ENCODE results near the gene CCNG1. TPM values are rescaled to one million over a fixed set of nuclear protein-coding genes. Genes with fewer than 3 reads are reported as not detected.
"Not testable (repeated sequence)": the region's sequence is repeated elsewhere in the genome, so short reads cannot be mapped to it uniquely, and the experiment has no call there.

Gene CCNG1
- total RNA-seq, 2 donors from 2014 or later = 83.0 to 83.7 TPM

DNA sequence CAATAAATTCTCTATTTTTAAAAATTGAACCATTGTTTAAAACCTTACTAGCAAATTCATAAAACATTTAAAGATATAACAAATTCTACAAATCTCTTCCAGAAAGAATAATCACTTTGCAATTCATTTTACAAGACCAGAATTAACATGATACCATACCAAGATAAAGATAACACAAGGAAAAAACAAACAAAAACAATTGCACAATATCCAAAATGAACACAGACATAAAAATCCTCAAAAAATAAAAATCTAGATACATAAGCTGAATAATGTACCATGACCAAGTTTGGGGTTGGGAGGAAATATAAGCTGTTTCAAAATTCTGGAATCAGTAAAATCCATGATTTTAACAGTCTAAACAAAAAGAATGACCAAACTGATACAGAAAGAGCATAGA, 11.1 kb downstream of the CCNG1 start:
- ATAC-seq (ENCODE audit: insufficient number of reproducible peaks, low FRiP score, low read depth) = no peak
- no peaks in the 10 kb centered on the region for H3K4me1 ChIP-seq (ENCODE audit: control insufficient read depth in 1 of 2, low read depth in 2 of 2)
- no peak overlapping the region for H3K4me3 ChIP-seq
- H3K27me3 ChIP-seq (replicated peaks; ENCODE audit: insufficient read depth) = no peaks in the 10 kb centered on the region
- no peak overlapping the region for H3K27ac ChIP-seq
- DNase-seq (ENCODE audit: low spot score) = no peak
- H3K36me3 ChIP-seq = peaks cover 38% of the 10 kb centered on the region
- TF ChIP-seq, protein P1, sequence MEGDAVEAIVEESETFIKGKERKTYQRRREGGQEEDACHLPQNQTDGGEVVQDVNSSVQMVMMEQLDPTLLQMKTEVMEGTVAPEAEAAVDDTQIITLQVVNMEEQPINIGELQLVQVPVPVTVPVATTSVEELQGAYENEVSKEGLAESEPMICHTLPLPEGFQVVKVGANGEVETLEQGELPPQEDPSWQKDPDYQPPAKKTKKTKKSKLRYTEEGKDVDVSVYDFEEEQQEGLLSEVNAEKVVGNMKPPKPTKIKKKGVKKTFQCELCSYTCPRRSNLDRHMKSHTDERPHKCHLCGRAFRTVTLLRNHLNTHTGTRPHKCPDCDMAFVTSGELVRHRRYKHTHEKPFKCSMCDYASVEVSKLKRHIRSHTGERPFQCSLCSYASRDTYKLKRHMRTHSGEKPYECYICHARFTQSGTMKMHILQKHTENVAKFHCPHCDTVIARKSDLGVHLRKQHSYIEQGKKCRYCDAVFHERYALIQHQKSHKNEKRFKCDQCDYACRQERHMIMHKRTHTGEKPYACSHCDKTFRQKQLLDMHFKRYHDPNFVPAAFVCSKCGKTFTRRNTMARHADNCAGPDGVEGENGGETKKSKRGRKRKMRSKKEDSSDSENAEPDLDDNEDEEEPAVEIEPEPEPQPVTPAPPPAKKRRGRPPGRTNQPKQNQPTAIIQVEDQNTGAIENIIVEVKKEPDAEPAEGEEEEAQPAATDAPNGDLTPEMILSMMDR (IDR thresholded peaks at IDR 0.05) = no peak
- no peaks in the 10 kb centered on the region for H3K9me3 ChIP-seq

DNA sequence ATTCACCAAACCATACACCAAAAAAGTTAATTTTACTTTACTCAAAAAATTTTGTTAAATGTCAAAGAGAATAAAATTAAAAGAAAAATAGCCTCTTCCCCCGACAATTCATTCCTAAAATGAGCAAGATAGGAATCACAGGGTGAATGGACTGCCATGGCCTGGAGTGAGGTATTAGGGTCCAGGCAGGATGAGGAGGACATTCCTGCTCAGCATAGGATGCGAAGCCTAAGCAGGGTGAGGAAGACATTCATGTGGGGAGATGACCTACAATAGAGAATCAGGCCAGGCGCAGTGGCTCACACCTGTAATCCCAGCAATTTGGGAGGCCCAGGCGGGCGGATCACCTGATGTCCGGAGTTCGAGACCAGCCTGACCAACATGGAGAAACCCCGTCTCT, 14.1 kb downstream of the CCNG1 start:
- H3K4me3 ChIP-seq = no peak overlapping the region
- H3K4me1 ChIP-seq (ENCODE audit: control insufficient read depth in 1 of 2, low read depth in 2 of 2) = no peaks in the 10 kb centered on the region
- DNase-seq (ENCODE audit: low spot score) (no peak), ATAC-seq (ENCODE audit: insufficient number of reproducible peaks, low FRiP score, low read depth) (no peak)
- no peaks in the 10 kb centered on the region for H3K9me3 ChIP-seq
- TF ChIP-seq, protein P1 (IDR thresholded peaks at IDR 0.05) = no peak
- H3K27me3 ChIP-seq (replicated peaks; ENCODE audit: insufficient read depth) = no peaks in the 10 kb centered on the region
- H3K27ac ChIP-seq = no peak overlapping the region
- peaks cover 17% of the 10 kb centered on the region for H3K36me3 ChIP-seq

DNA sequence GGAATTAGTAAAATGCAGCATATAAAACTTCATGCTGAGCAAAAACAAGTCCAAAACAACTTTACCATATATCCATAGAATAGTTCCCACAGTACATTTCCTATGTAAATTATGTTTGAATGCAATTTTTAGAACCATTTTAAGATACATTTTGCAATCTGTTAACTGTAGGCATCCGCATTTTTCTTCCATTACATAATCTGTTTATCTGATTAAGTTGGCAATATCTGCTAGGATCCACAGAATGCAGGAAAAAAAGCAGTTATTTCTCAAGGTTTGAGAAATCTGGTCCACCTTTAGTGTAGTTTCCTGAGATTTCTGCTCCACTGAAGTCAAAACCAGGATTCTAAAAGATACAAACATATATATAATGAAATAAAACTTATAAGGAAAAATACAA, 16.3 kb downstream of the CCNG1 start:
- DNase-seq (ENCODE audit: low spot score) (no peak), ATAC-seq (ENCODE audit: insufficient number of reproducible peaks, low FRiP score, low read depth) (no peak)
- Histone ChIP-seq H3K27ac (peak overlapping the region in 1 of 2 donors; percentile 21), H3K36me3 (peaks cover 1% of the 10 kb centered on the region), H3K9me3 (no peaks in the 10 kb centered on the region), H3K27me3 (replicated peaks; ENCODE audit: insufficient read depth) (no peaks in the 10 kb centered on the region), H3K4me1 (ENCODE audit: control insufficient read depth in 1 of 2, low read depth in 2 of 2) (peaks cover 8 to 12% of the 10 kb centered on the region in 2 donors), H3K4me3 (no peak overlapping the region)
- TF ChIP-seq, protein P1 (IDR thresholded peaks at IDR 0.05) = no peak

DNA sequence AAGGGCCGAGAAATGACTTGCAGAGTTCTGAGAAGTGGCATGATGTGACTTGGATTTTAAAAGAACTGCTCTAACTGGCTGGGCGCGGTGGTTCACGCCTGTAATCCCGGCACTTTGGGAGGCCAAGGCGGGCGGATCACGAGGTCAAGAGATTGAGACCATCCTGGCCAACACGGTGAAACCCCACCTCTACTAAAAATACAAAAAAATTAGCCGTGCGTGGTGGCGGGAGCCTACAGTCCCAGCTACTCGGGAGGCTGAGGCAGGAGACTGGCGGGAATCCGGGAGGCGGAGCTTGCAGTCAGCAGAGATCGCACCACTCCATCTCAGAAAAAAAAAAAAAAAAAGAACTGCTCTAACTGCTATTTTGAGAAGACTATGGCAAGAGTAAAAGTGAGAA, 18.0 kb downstream of the CCNG1 start:
- not testable (repeated sequence) for H3K4me3 ChIP-seq; ATAC-seq (ENCODE audit: insufficient number of reproducible peaks, low FRiP score, low read depth); H3K9me3 ChIP-seq; H3K36me3 ChIP-seq; H3K27ac ChIP-seq; DNase-seq (ENCODE audit: low spot score); H3K27me3 ChIP-seq (replicated peaks; ENCODE audit: insufficient read depth)
- peaks cover 11 to 19% of the 10 kb centered on the region in 2 donors for H3K4me1 ChIP-seq (ENCODE audit: control insufficient read depth in 1 of 2, low read depth in 2 of 2)

DNA sequence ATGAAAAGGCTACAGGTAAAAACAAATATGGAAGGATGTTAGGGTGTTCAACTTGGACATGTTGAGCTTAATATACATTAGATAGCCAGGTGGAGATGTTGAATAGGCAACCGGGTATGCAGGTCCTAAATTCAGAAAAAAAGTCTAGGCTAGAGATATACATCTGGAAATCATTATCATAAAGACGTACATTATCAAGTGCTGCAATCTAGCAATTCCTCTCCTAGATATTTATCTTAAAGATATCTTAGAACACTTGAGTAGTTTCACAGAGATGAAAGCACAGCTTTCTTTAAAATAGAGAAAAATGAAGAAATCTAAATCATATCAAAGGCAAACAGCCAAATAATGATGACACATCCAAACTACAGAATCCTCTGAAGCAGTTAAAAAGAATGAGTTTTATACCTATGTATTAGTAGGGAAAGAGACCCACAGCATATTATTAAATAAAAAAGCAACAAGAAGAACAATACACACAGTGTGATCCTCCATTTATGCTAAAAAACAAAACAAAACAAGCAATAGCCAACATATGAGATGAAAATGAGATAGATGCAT, 18.7 kb downstream of the CCNG1 start:
- no peak for DNase-seq (ENCODE audit: low spot score)
- H3K36me3 ChIP-seq = no peaks in the 10 kb centered on the region
- TF ChIP-seq, protein P1 (IDR thresholded peaks at IDR 0.05) = no peak
- ATAC-seq (ENCODE audit: insufficient number of reproducible peaks, low FRiP score, low read depth) = no peak
- no peak overlapping the region for H3K4me3 ChIP-seq
- H3K27ac ChIP-seq = no peak overlapping the region
- H3K27me3 ChIP-seq (replicated peaks; ENCODE audit: insufficient read depth) = no peaks in the 10 kb centered on the region
- H3K9me3 ChIP-seq = no peaks in the 10 kb centered on the region
- peaks cover 15 to 25% of the 10 kb centered on the region in 2 donors for H3K4me1 ChIP-seq (ENCODE audit: control insufficient read depth in 1 of 2, low read depth in 2 of 2)

DNA sequence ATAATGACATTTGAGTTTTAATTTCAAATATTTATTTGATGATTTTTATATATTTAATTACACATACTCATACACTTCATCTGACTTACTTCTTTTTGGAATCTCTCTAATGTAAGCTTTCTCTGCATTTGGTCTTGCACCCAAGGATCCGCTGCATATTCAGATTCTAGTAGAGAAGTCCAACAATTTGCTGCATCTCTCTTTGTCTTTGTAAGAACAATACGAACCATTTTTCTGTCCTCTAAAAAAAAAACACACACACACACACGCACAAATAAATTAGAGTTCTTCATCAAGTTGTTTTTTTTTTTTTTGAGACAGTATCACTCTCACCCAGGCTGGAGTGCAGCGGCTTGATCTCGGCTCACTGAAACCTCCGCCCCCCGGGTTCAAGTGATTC, 19.4 kb downstream of the CCNG1 start:
- no peak for ATAC-seq (ENCODE audit: insufficient number of reproducible peaks, low FRiP score, low read depth)
- no peaks in the 10 kb centered on the region for H3K36me3 ChIP-seq
- DNase-seq (ENCODE audit: low spot score) = no peak
- H3K4me3 ChIP-seq = no peak overlapping the region
- peaks cover 15 to 32% of the 10 kb centered on the region in 2 donors for H3K4me1 ChIP-seq (ENCODE audit: control insufficient read depth in 1 of 2, low read depth in 2 of 2)
- TF ChIP-seq, protein P1 (IDR thresholded peaks at IDR 0.05) = no peak
- H3K27me3 ChIP-seq (replicated peaks; ENCODE audit: insufficient read depth) = no peaks in the 10 kb centered on the region
- H3K27ac ChIP-seq = no peak overlapping the region
- no peaks in the 10 kb centered on the region for H3K9me3 ChIP-seq
